ENCODE measurements around the gene RAP2B. TPM values are rescaled to one million over a fixed set of nuclear protein-coding genes. Genes with fewer than 3 reads are reported as not detected.

RAP2B gene
- total and polyA plus RNA-seq, 2 of the 13 experiments (the other 11 are each of a cell fraction or from before 2014, with no cell fraction given): 6.4 to 7.1 TPM

- no peaks in the 10 kb centered on the region for H3K36me3 ChIP-seq (replicated peaks in 1 of 2; ENCODE audit: control insufficient read depth in 1 of 2, insufficient read depth in 2 of 2, low read length in 2 of 2)
- H3K4me2 ChIP-seq (ENCODE audit: low read depth, low read length): peak overlapping the region; percentile 82
- POLR2A ChIA-PET: no interaction called here
- peak overlapping the region; percentile 31; the same call in 1 of the 2 replicates for H3K9ac ChIP-seq (ENCODE audit: insufficient read depth, low read depth, low read length)
- peaks cover 45% of the 10 kb centered on the region for H4K20me1 ChIP-seq (ENCODE audit: insufficient read depth, low read length)
- BruUV-seq (replicated peaks): no TSS peak
- TF ChIP-seq EHMT2 (IDR thresholded peaks at IDR 0.05; ENCODE audit: borderline replicate concordance, low read depth, low read length) (0 out of 2 replicates have a peak, but pooled peaks have one; percentile 44), POLR2A (IDR thresholded peaks at IDR 0.05; ENCODE audit: insufficient read depth in 1 of 2, low read depth in 2 of 2, low read length in 2 of 2) (no peak), STAG1 (CRISPR knock-in tag; IDR thresholded peaks at IDR 0.05) (peak; percentile 25; the same call in 1 of the 2 replicates), POLR2AphosphoS5 (IDR thresholded peaks at IDR 0.05; ENCODE audit: low read depth, low read length) (0 out of 2 replicates have a peak, but pooled peaks have one; percentile 16)
- H3K9me3 ChIP-seq (ENCODE audit: low read length): no peaks in the 10 kb centered on the region
- H3K79me2 ChIP-seq (ENCODE audit: insufficient read depth, low read length): peaks cover 41% of the 10 kb centered on the region
- DNase-seq (ENCODE audit: low spot score) (no peak), ATAC-seq (no peak), FAIRE-seq (no peak)
- in situ Hi-C loops (cut with HindIII; ENCODE audit: extremely low pct_ligation_motif_present, low pct_unique_long_range_greater_than_20kb) (loop anchor here (5.0 kb wide), 1 partner anchor 123 kb away; no protein-coding TSS in a partner anchor), intact Hi-C loops (cut with micrococcal nuclease; ENCODE audit: unreplicated experiment) (loop anchor here (2.0 kb wide), 2 partner anchors 126 to 604 kb away; no protein-coding TSS in a partner anchor)
- no peaks in the 10 kb centered on the region; a peak in 1 of 5 replicates for H3K27me3 ChIP-seq (ENCODE audit: control insufficient read depth in 1 of 2, insufficient read depth in 2 of 2, low read length in 2 of 2)
- H2AFZ ChIP-seq (ENCODE audit: low read length): no peak overlapping the region
- peaks cover 25% of the 10 kb centered on the region for H3K4me1 ChIP-seq (ENCODE audit: insufficient read depth, low read length)
- CTCF ChIA-PET (ENCODE audit: low intra/inter-chr PET ratio, low total read pairs): no interaction called here
- no peak overlapping the region for H3K27ac ChIP-seq (ENCODE audit: extremely low read length, insufficient read depth, low read length)
- peak overlapping the region; percentile 85 to 94 (median 94); a peak in 5 of 6 replicates for H3K4me3 ChIP-seq (replicated peaks in 1 of 3; ENCODE audit: insufficient read depth in 1 of 3, low read depth in 2 of 3, low read length in 3 of 3)
Observed at GRCh38 chr3:153165261-153165681, 3.2 kb downstream of the RAP2B start.

GRCh38 chr3:153166206-153166605, 4.2 kb downstream of the RAP2B start:
- Histone ChIP-seq H3K36me3 (replicated peaks in 1 of 2; ENCODE audit: control insufficient read depth in 1 of 2, insufficient read depth in 2 of 2, low read length in 2 of 2) (no peaks in the 10 kb centered on the region), H3K4me3 (replicated peaks in 1 of 3; ENCODE audit: insufficient read depth in 1 of 3, low read depth in 2 of 3, low read length in 3 of 3) (peak overlapping the region in 2 of 3 experiments; percentile 14 to 94; a peak in 1 of 6 replicates), H3K79me2 (ENCODE audit: insufficient read depth, low read length) (peaks cover 41% of the 10 kb centered on the region), H4K20me1 (ENCODE audit: insufficient read depth, low read length) (peaks cover 45% of the 10 kb centered on the region), H3K27me3 (ENCODE audit: control insufficient read depth in 1 of 2, insufficient read depth in 2 of 2, low read length in 2 of 2) (no peaks in the 10 kb centered on the region; a peak in 1 of 5 replicates), H2AFZ (ENCODE audit: low read length) (no peak overlapping the region), H3K9me3 (ENCODE audit: low read length) (no peaks in the 10 kb centered on the region), H3K27ac (ENCODE audit: extremely low read length, insufficient read depth, low read length) (no peak overlapping the region), H3K4me1 (ENCODE audit: insufficient read depth, low read length) (peaks cover 24% of the 10 kb centered on the region), H3K4me2 (ENCODE audit: low read depth, low read length) (peak overlapping the region; percentile 82), H3K9ac (ENCODE audit: insufficient read depth, low read depth, low read length) (no peak overlapping the region)
- in situ Hi-C loops (cut with HindIII; ENCODE audit: extremely low pct_ligation_motif_present, low pct_unique_long_range_greater_than_20kb) (loop anchor here (5.0 kb wide), 1 partner anchor 124 kb away; no protein-coding TSS in a partner anchor), intact Hi-C loops (cut with micrococcal nuclease; ENCODE audit: unreplicated experiment) (no loop called here)
- no TSS peak for BruUV-seq (replicated peaks)
- ATAC-seq (no peak), FAIRE-seq (no peak), DNase-seq (ENCODE audit: low spot score) (no peak)
- 74% methylated on average over 3 of the region's 3 CpGs for WGBS (ENCODE audit: low lambda C conversion rate)
- POLR2A ChIA-PET: no interaction called here
- CTCF ChIA-PET (ENCODE audit: low intra/inter-chr PET ratio, low total read pairs): no interaction called here
- no peak for TF ChIP-seq MIER3 (CRISPR knock-in tag; IDR thresholded peaks at IDR 0.05; ENCODE audit: borderline replicate concordance)
- TF ChIP-seq ZNF329 (CRISPR knock-in tag; IDR thresholded peaks at IDR 0.05; ENCODE audit: low read depth): no peak
- TF ChIP-seq YEATS4 (CRISPR knock-in tag; IDR thresholded peaks at IDR 0.05; ENCODE audit: borderline replicate concordance): no peak
- TF ChIP-seq FOXJ3 (CRISPR knock-in tag; IDR thresholded peaks at IDR 0.05; ENCODE audit: borderline replicate concordance): no peak
- no peak for TF ChIP-seq STAT6 (CRISPR knock-in tag; IDR thresholded peaks at IDR 0.05; ENCODE audit: borderline replicate concordance)
- TF ChIP-seq RBFOX2 (IDR thresholded peaks at IDR 0.05; ENCODE audit: low read depth, low read length): peak; percentile 43; the same call in 1 of the 2 replicates
- TF ChIP-seq ZNF615 (CRISPR knock-in tag; IDR thresholded peaks at IDR 0.05; ENCODE audit: borderline replicate concordance): no peak
- no peak for TF ChIP-seq TOPORS (CRISPR knock-in tag; IDR thresholded peaks at IDR 0.05)
- TF ChIP-seq SP5 (CRISPR knock-in tag; IDR thresholded peaks at IDR 0.05; ENCODE audit: borderline replicate concordance, low read depth): 0 out of 2 replicates have a peak, but pooled peaks have one; percentile 25
- TF ChIP-seq ZNF296 (CRISPR knock-in tag; conservative IDR thresholded peaks at IDR 0.05): no peak
